D721Med (cell line): ENCODE data around the gene LSAMP.

Experiments used
- DNase-seq: peaks from one replicate; pipeline ENCODE4 v3.0.0; 2011; ENCODE audit warnings: low spot score; ENCODE audit not compliant: insufficient read length
- FAIRE-seq: peaks from 2 replicates; lab custom pipeline; 2011; peaks lifted over from hg19 to GRCh38; lab: Jason Lieb, UNC
- CTCF ChIP-seq: IDR thresholded peaks from 2 replicates; pipeline ENCODE4 v1.5.1; 2012; ENCODE audit warnings: mild to moderate bottlenecking, control low read depth; ENCODE audit not compliant: insufficient read depth; ENCODE audit errors: missing control alignments

LSAMP gene

GRCh38 chr3:115891006-115891636 lies 554.2 kb downstream of the LSAMP start:
- FAIRE-seq (no peak), DNase-seq (no peak)
- TF ChIP-seq CTCF: no peak

GRCh38 chr3:115890579-115890978 lies 554.7 kb downstream of the LSAMP start:
- no peak for TF ChIP-seq CTCF
- no peak for FAIRE-seq

DNA sequence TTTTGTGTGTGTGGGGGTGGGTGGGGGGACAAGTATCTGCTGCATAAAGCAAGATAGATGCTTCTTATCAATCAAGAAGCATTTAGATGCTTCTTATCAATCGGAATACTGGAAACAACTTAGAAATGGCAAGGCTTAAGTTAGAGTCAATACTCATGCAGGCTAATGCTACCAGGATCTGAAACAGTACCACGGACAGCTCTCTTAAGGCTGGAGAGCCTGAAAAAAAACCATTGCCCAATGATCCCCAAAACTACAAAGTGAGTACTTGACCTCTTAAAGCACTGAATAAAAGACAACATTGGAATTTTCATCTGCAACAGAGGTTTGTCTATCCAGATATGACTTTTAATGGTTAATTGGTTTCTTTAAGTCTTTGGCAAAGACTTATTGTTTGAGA lies 559.7 kb downstream of the LSAMP start:
- DNase-seq (no peak), FAIRE-seq (no peak)
- no peak for TF ChIP-seq CTCF

More at GRCh38 chr3:115890579-115890978, 554.7 kb downstream of the LSAMP start:
- no peak for DNase-seq

DNA sequence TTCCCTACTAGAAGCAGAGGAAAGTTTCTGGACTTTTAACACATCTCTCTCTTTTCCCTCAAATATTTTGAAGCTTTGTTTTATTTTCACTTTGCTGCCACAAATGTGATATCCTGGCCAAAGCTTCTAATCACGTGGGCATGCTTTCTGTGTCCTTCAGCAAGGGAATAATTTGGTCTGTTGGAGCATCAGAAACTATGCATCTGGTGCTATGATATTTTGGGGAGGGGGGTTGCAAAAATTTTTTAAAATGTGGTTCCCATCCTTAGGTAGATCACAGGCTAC lies 567.7 kb downstream of the LSAMP start:
- no peak for TF ChIP-seq CTCF
- DNase-seq (no peak), FAIRE-seq (no peak)

- FAIRE-seq (no peak), DNase-seq (no peak)
- TF ChIP-seq CTCF: no peak
Observed at GRCh38 chr3:115876876-115877614, 568.2 kb downstream of the LSAMP start.

DNA sequence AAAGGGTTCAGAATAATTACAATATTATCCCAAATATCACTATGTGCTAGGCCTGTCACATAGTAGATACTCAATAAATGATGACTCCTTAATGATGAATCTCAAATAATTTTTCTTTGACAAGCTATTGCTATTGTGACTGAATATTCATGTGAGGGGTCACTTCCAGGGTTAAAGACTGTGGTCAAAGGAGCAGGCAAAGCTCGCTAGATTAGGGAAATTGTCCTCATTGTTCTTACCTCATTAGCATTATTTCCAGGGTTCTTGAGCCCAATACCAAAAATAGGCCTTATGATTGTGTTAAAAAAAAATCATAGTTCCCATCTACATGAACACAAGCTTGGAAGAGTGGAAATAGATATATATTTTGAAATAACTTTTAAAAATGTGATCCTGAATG lies 569.8 kb downstream of the LSAMP start:
- FAIRE-seq: no peak
- TF ChIP-seq CTCF: no peak

GRCh38 chr3:115871735-115872134 lies 573.6 kb downstream of the LSAMP start:
- FAIRE-seq: no peak
- TF ChIP-seq CTCF: no peak

More for the DNA sequence above, 569.8 kb downstream of the LSAMP start:
- DNase-seq: no peak

More at GRCh38 chr3:115871735-115872134, 573.6 kb downstream of the LSAMP start:
- no peak for DNase-seq
